Measurements from ENCODE around the gene HPCAL4. TPM values are rescaled to one million over a fixed set of nuclear protein-coding genes. Genes with fewer than 3 reads are reported as not detected.

The HPCAL4 gene
- total and polyA plus RNA-seq, 2 experiments from 2014 or later: not detected

GRCh38 chr1:39632682-39633417 is 58.4 kb downstream of the HPCAL4 start:
- Histone ChIP-seq H3K4me2 (ENCODE audit: unreplicated experiment) (no peak overlapping the region), H3F3A (ENCODE audit: insufficient read depth) (no peaks in the 10 kb centered on the region), H2AFZ (peak overlapping the region; percentile 53), H3K9me2 (ENCODE audit: insufficient read depth) (no peaks in the 10 kb centered on the region), H3K4me1 (ENCODE audit: insufficient read depth) (no peaks in the 10 kb centered on the region), H3K9me3 (ENCODE audit: low read depth) (no peaks in the 10 kb centered on the region), H3K27me3 (replicated peaks; ENCODE audit: insufficient read depth) (peaks cover 6% of the 10 kb centered on the region; the same call in 1 of the 2 replicates), H3K27ac (no peak overlapping the region), H3K36me3 (ENCODE audit: low read depth) (no peaks in the 10 kb centered on the region), H3K79me2 (ENCODE audit: insufficient read depth) (no peaks in the 10 kb centered on the region), H3K4me3 (peak overlapping the region; percentile 46; the same call in 1 of the 2 replicates), H3K9ac (peak overlapping the region; percentile 62), H4K20me1 (ENCODE audit: insufficient read depth) (no peaks in the 10 kb centered on the region)
- WGBS, 2 experiments (ENCODE audit: low coverage in 1 of 2, low lambda C conversion rate in 2 of 2, missing lambda C conversion rate in 2 of 2): 12 to 20% methylated on average over 23 to 47 of the region's 61 CpGs
- in situ Hi-C loops (cut with MboI): no loop called here
- peak; percentile 83 for DNase-seq
- TF ChIP-seq EZH2phosphoT487 (IDR thresholded peaks at IDR 0.05; ENCODE audit: insufficient read depth, low read depth) (no peak), EZH2 (IDR thresholded peaks at IDR 0.05; ENCODE audit: insufficient read depth, poor library complexity, severe bottlenecking) (no peak)

GRCh38 chr1:39632323-39632681 is 58.9 kb downstream of the HPCAL4 start:
- H3F3A ChIP-seq (ENCODE audit: insufficient read depth): no peaks in the 10 kb centered on the region
- no peak for DNase-seq
- no peak overlapping the region for H3K4me2 ChIP-seq (ENCODE audit: unreplicated experiment)
- H3K9me3 ChIP-seq (ENCODE audit: low read depth): no peaks in the 10 kb centered on the region
- no peaks in the 10 kb centered on the region for H3K36me3 ChIP-seq (ENCODE audit: low read depth)
- H3K27ac ChIP-seq: no peak overlapping the region
- H3K4me3 ChIP-seq: no peak overlapping the region
- no peak overlapping the region for H3K9ac ChIP-seq
- no peak overlapping the region for H2AFZ ChIP-seq
- peaks cover 6% of the 10 kb centered on the region; the same call in 1 of the 2 replicates for H3K27me3 ChIP-seq (replicated peaks; ENCODE audit: insufficient read depth)
- in situ Hi-C loops (cut with MboI): no loop called here
- no peaks in the 10 kb centered on the region for H3K79me2 ChIP-seq (ENCODE audit: insufficient read depth)
- no peaks in the 10 kb centered on the region for H3K4me1 ChIP-seq (ENCODE audit: insufficient read depth)
- H3K9me2 ChIP-seq (ENCODE audit: insufficient read depth): no peaks in the 10 kb centered on the region
- H4K20me1 ChIP-seq (ENCODE audit: insufficient read depth): no peaks in the 10 kb centered on the region
- TF ChIP-seq EZH2 (IDR thresholded peaks at IDR 0.05; ENCODE audit: insufficient read depth, poor library complexity, severe bottlenecking): no peak
- TF ChIP-seq EZH2phosphoT487 (IDR thresholded peaks at IDR 0.05; ENCODE audit: insufficient read depth, low read depth): no peak
- 92 to 98% methylated on average over 5 of the region's 5 CpGs for WGBS, 2 experiments (ENCODE audit: low coverage in 1 of 2, low lambda C conversion rate in 2 of 2, missing lambda C conversion rate in 2 of 2)

- H3K9ac ChIP-seq: no peak overlapping the region
- TF ChIP-seq EZH2phosphoT487 (IDR thresholded peaks at IDR 0.05; ENCODE audit: insufficient read depth, low read depth): no peak
- TF ChIP-seq EZH2 (IDR thresholded peaks at IDR 0.05; ENCODE audit: insufficient read depth, poor library complexity, severe bottlenecking): no peak
- WGBS, 2 experiments (ENCODE audit: low coverage in 1 of 2, low lambda C conversion rate in 2 of 2, missing lambda C conversion rate in 2 of 2): 83 to 86% methylated on average over 16 of the region's 16 CpGs
- H3K27me3 ChIP-seq (replicated peaks; ENCODE audit: insufficient read depth): peaks cover 6% of the 10 kb centered on the region; the same call in 1 of the 2 replicates
- H3K79me2 ChIP-seq (ENCODE audit: insufficient read depth): no peaks in the 10 kb centered on the region
- no peak overlapping the region for H3K4me3 ChIP-seq
- no peak overlapping the region for H3K4me2 ChIP-seq (ENCODE audit: unreplicated experiment)
- H3F3A ChIP-seq (ENCODE audit: insufficient read depth): no peaks in the 10 kb centered on the region
- no peak overlapping the region for H3K27ac ChIP-seq
- H2AFZ ChIP-seq: no peak overlapping the region
- DNase-seq: peak; percentile 16
- H3K9me3 ChIP-seq (ENCODE audit: low read depth): no peaks in the 10 kb centered on the region
- H3K9me2 ChIP-seq (ENCODE audit: insufficient read depth): no peaks in the 10 kb centered on the region
- H4K20me1 ChIP-seq (ENCODE audit: insufficient read depth): no peaks in the 10 kb centered on the region
- in situ Hi-C loops (cut with MboI): no loop called here
- no peaks in the 10 kb centered on the region for H3K4me1 ChIP-seq (ENCODE audit: insufficient read depth)
- no peaks in the 10 kb centered on the region for H3K36me3 ChIP-seq (ENCODE audit: low read depth)
Observed at GRCh38 chr1:39631361-39632322, 59.6 kb downstream of the HPCAL4 start.

- H3K27me3 ChIP-seq (replicated peaks; ENCODE audit: insufficient read depth): no peaks in the 10 kb centered on the region
- H3K36me3 ChIP-seq (ENCODE audit: low read depth): no peaks in the 10 kb centered on the region
- 91 to 96% methylated on average over 11 of the region's 11 CpGs for WGBS, 2 experiments (ENCODE audit: low coverage in 1 of 2, low lambda C conversion rate in 2 of 2, missing lambda C conversion rate in 2 of 2)
- no peak overlapping the region for H3K27ac ChIP-seq
- no peak overlapping the region for H3K4me3 ChIP-seq
- H3K4me1 ChIP-seq (ENCODE audit: insufficient read depth): no peaks in the 10 kb centered on the region
- in situ Hi-C loops (cut with MboI): no loop called here
- no peaks in the 10 kb centered on the region for H4K20me1 ChIP-seq (ENCODE audit: insufficient read depth)
- H3K4me2 ChIP-seq (ENCODE audit: unreplicated experiment): no peak overlapping the region
- no peaks in the 10 kb centered on the region for H3K9me2 ChIP-seq (ENCODE audit: insufficient read depth)
- no peaks in the 10 kb centered on the region for H3K9me3 ChIP-seq (ENCODE audit: low read depth)
- no peak overlapping the region for H2AFZ ChIP-seq
- no peak overlapping the region for H3K9ac ChIP-seq
- no peaks in the 10 kb centered on the region for H3F3A ChIP-seq (ENCODE audit: insufficient read depth)
- DNase-seq: no peak
- TF ChIP-seq EZH2 (IDR thresholded peaks at IDR 0.05; ENCODE audit: insufficient read depth, poor library complexity, severe bottlenecking) (no peak), EZH2phosphoT487 (IDR thresholded peaks at IDR 0.05; ENCODE audit: insufficient read depth, low read depth) (no peak)
- H3K79me2 ChIP-seq (ENCODE audit: insufficient read depth): no peaks in the 10 kb centered on the region
Observed at GRCh38 chr1:39628807-39629350, 62.4 kb downstream of the HPCAL4 start.

Small RNA genes lying within 50 kb of the gene (small RNA-seq; reads per million reads assigned to genes)
- gene RNU7-121P (ENCODE audit: low read depth, low replicate concordance): not detected

Other genes starting within 250 kb of the HPCAL4 start
- not detected in 2 replicates for gene BMP8A, start 199.8 kb downstream of the HPCAL4 start, total RNA-seq (2014; rRNA removed; shearing (Covaris generic))
- not detected in 2 replicates for gene BMP8A, start 199.8 kb downstream of the HPCAL4 start, polyA plus RNA-seq (2016; fragmentation: Nextera tagmentation; extraction: Ambion mirVana)
- 102 and 117 TPM in 2 replicates for gene PABPC4, start 114.6 kb downstream of the HPCAL4 start, total RNA-seq (2014; rRNA removed; shearing (Covaris generic))
- 92.9 and 94.8 TPM in 2 replicates for gene PABPC4, start 114.6 kb downstream of the HPCAL4 start, polyA plus RNA-seq (2016; fragmentation: Nextera tagmentation; extraction: Ambion mirVana)
- gene HEYL, start 51.8 kb downstream of the HPCAL4 start, total RNA-seq (2014; rRNA removed; shearing (Covaris generic)): not detected in 2 replicates
- not detected in 2 replicates for gene HEYL, start 51.8 kb downstream of the HPCAL4 start, polyA plus RNA-seq (2016; fragmentation: Nextera tagmentation; extraction: Ambion mirVana)
- gene NT5C1A, start 19.3 kb downstream of the HPCAL4 start, total RNA-seq (2014; rRNA removed; shearing (Covaris generic)): not detected in 2 replicates
- not detected in 2 replicates for gene NT5C1A, start 19.3 kb downstream of the HPCAL4 start, polyA plus RNA-seq (2016; fragmentation: Nextera tagmentation; extraction: Ambion mirVana)
- 19.9 and 35.3 TPM in 2 replicates for gene PPIE, start 47.4 kb upstream of the HPCAL4 start, total RNA-seq (2014; rRNA removed; shearing (Covaris generic))
- 63.4 and 68.0 TPM in 2 replicates for gene PPIE, start 47.4 kb upstream of the HPCAL4 start, polyA plus RNA-seq (2016; fragmentation: Nextera tagmentation; extraction: Ambion mirVana)
- 0.89 and 3.5 TPM in 2 replicates for gene OXCT2, start 79.9 kb upstream of the HPCAL4 start, total RNA-seq (2014; rRNA removed; shearing (Covaris generic))
- 0.37 and 0.69 TPM in 2 replicates for gene OXCT2, start 79.9 kb upstream of the HPCAL4 start, polyA plus RNA-seq (2016; fragmentation: Nextera tagmentation; extraction: Ambion mirVana)
- gene BMP8B, start 97.4 kb upstream of the HPCAL4 start, total RNA-seq (2014; rRNA removed; shearing (Covaris generic)): not detected in 2 replicates
- not detected in 2 replicates for gene BMP8B, start 97.4 kb upstream of the HPCAL4 start, polyA plus RNA-seq (2016; fragmentation: Nextera tagmentation; extraction: Ambion mirVana)
- 17.1 and 25.8 TPM in 2 replicates for gene TRIT1, start 192.1 kb upstream of the HPCAL4 start, total RNA-seq (2014; rRNA removed; shearing (Covaris generic))
- 16.2 and 16.9 TPM in 2 replicates for gene TRIT1, start 192.1 kb upstream of the HPCAL4 start, polyA plus RNA-seq (2016; fragmentation: Nextera tagmentation; extraction: Ambion mirVana)
- 0.32 TPM in 1 of 2 replicates, not detected in the other for gene MYCL, start 210.5 kb upstream of the HPCAL4 start, total RNA-seq (2014; rRNA removed; shearing (Covaris generic))
- gene MYCL, start 210.5 kb upstream of the HPCAL4 start, polyA plus RNA-seq (2016; fragmentation: Nextera tagmentation; extraction: Ambion mirVana): 0.34 TPM in 1 of 2 replicates, not detected in the other